PC-9 (cell line): Measurements from ENCODE around the gene CPA5. TPM values are rescaled to one million over a fixed set of nuclear protein-coding genes. Genes with fewer than 3 reads are reported as not detected.

Experiments used
- BruUV-seq: library from RNA; stranded (reverse); fragments of 400-500 nt; replicated peaks from 2 replicates; lab custom pipeline; 2021; lab: Mats Ljungman, UMichigan
- CTCF ChIA-PET: fragments of 300-600 bp; sonication (Branson Sonifier 250); formaldehyde crosslinking; loops from one replicate; lab custom pipeline; 2022; ENCODE audit warnings: antibody characterized with exemption; lab: Charles Lee
- POLR2A ChIA-PET: fragments of 300-600 bp; sonication (Branson Sonifier 250); formaldehyde crosslinking; loops from one replicate; lab custom pipeline; 2022; ENCODE audit warnings: antibody characterized with exemption; ENCODE audit not compliant: unreplicated experiment; lab: Charles Lee
- DNase-seq, 2 experiments: peaks; one replicate each; pipeline versions ENCODE4 v3.0.0 to v3.0.0-alpha.2; 2015 to 2022; ENCODE audit warnings: mixed read lengths in 1 of 2
- H2AFZ ChIP-seq: fragments of 200-600 bp; sonication (generic); 2 replicates; pipeline ENCODE4 v1.8.1; 2017; ENCODE audit warnings: antibody characterized with exemption
- H3F3A ChIP-seq: fragments of 200-600 bp; sonication (generic); 2 replicates; pipeline ENCODE4 v1.8.1; 2017; ENCODE audit warnings: antibody characterized with exemption, mild to moderate bottlenecking, low read depth; ENCODE audit not compliant: insufficient read depth
- H3K27ac ChIP-seq: fragments of 200-600 bp; sonication (generic); 2 replicates; pipeline ENCODE4 v1.6.1; 2016; ENCODE audit warnings: mixed run types
- H3K27me3 ChIP-seq: fragments of 200-600 bp; sonication (generic); 2 replicates; pipeline ENCODE4 v1.6.1; 2016; ENCODE audit warnings: low read depth, mixed run types; ENCODE audit not compliant: insufficient read depth
- H3K36me3 ChIP-seq: fragments of 200-600 bp; sonication (generic); 2 replicates; pipeline ENCODE4 v1.6.1; 2016; ENCODE audit warnings: low read depth, mixed run types
- H3K4me1 ChIP-seq: fragments of 200-600 bp; sonication (generic); replicated peaks from 2 replicates; pipeline ENCODE4 v1.6.1; 2016; ENCODE audit warnings: mixed run types; ENCODE audit not compliant: insufficient read depth
- H3K4me2 ChIP-seq: fragments of 200-600 bp; sonication (generic); 2 replicates; pipeline ENCODE4 v1.6.1; 2017; ENCODE audit warnings: mixed run types
- H3K4me3 ChIP-seq: fragments of 200-600 bp; sonication (generic); 2 replicates; pipeline ENCODE4 v1.6.1; 2016; ENCODE audit warnings: mixed run types
- H3K79me2 ChIP-seq: fragments of 200-600 bp; sonication (generic); 2 replicates; pipeline ENCODE4 v1.6.1; 2017; ENCODE audit warnings: low read depth, mixed run types
- H3K9me2 ChIP-seq: fragments of 200-600 bp; sonication (generic); 2 replicates; pipeline ENCODE4 v1.8.1; 2017; ENCODE audit warnings: mild to moderate bottlenecking; ENCODE audit not compliant: insufficient read depth
- H3K9me3 ChIP-seq: fragments of 200-600 bp; sonication (generic); 2 replicates; pipeline ENCODE4 v1.8.1; 2016; ENCODE audit warnings: low read depth; ENCODE audit not compliant: insufficient read depth
- H4K20me1 ChIP-seq: fragments of 200-600 bp; sonication (generic); 2 replicates; pipeline ENCODE4 v1.8.1; 2017; ENCODE audit not compliant: insufficient read depth
- CTCF ChIP-seq: fragments of 200-600 bp; sonication (generic); conservative IDR thresholded peaks from 2 replicates; pipeline ENCODE4 v1.6.1; 2017; ENCODE audit warnings: mixed run types, antibody characterized with exemption, mild to moderate bottlenecking, moderate library complexity
- EZH2 ChIP-seq: fragments of 200-600 bp; sonication (generic); IDR thresholded peaks from 2 replicates; pipeline ENCODE4 v1.8.0; 2017; ENCODE audit warnings: antibody characterized with exemption, low read depth
- intact Hi-C: fragments of 100-400 bp; cut with micrococcal nuclease; formaldehyde crosslinking; loops from one replicate; pipeline ENCODE4 v1.10.0; 2022; ENCODE audit not compliant: unreplicated experiment
- total RNA-seq: library from RNA; stranded (reverse); gene quantifications from 2 replicates; pipeline ENCODE4 v1.2.3, GENCODE V29; 2021

CPA5 gene
- total RNA-seq, 1 experiment from 2014 or later, result not detected

GRCh38 chr7:130397051-130397757 lies 52.6 kb downstream of the CPA5 start:
- no TSS peak for BruUV-seq
- DNase-seq, result no peak
- Histone ChIP-seq H3K79me2 (no peaks in the 10 kb centered on the region), H3K9me2 (no peaks in the 10 kb centered on the region), H2AFZ (no peak overlapping the region), H3F3A (no peaks in the 10 kb centered on the region), H3K4me2 (no peak overlapping the region), H3K36me3 (0 out of 2 replicates have a peak, but pooled peaks cover 5% of the 10 kb centered on the region), H4K20me1 (no peaks in the 10 kb centered on the region), H3K27me3 (no peaks in the 10 kb centered on the region), H3K4me3 (no peak overlapping the region), H3K27ac (no peak overlapping the region), H3K4me1 (no peaks in the 10 kb centered on the region), H3K9me3 (no peaks in the 10 kb centered on the region)
- ChIA-PET POLR2A (no interaction called here), CTCF (interaction anchor here (0.7 kb wide), 1 partner anchor 10 kb away, joined by 9 read pairs; no protein-coding TSS in a partner anchor)
- no peak for TF ChIP-seq CTCF
- no peak for TF ChIP-seq EZH2
- intact Hi-C loops, result no loop called here

DNA sequence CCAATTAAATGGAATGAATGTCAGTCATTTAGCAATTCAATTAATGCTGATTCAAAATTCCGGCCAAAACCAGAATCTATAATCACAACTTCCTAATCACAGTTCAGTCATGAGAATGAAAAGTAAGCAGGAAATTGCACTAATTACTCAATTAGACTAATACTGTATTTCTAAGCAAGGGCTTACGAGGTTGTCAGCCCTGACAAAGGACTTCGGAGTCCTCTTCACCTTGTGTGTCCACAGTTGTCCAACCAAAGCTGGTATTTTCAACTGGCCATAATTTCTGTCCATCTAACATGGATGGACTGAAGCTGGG lies 53.1 kb downstream of the CPA5 start:
- Histone ChIP-seq H3F3A (no peaks in the 10 kb centered on the region), H4K20me1 (no peaks in the 10 kb centered on the region), H3K9me3 (no peaks in the 10 kb centered on the region), H3K36me3 (0 out of 2 replicates have a peak, but pooled peaks cover 5% of the 10 kb centered on the region), H3K4me1 (no peaks in the 10 kb centered on the region), H3K4me3 (no peak overlapping the region), H3K27me3 (no peaks in the 10 kb centered on the region), H3K27ac (no peak overlapping the region), H3K79me2 (no peaks in the 10 kb centered on the region), H2AFZ (no peak overlapping the region), H3K9me2 (no peaks in the 10 kb centered on the region), H3K4me2 (no peak overlapping the region)
- ChIA-PET POLR2A (no interaction called here), CTCF (no interaction called here)
- no TSS peak for BruUV-seq
- TF ChIP-seq CTCF, result no peak
- no peak for TF ChIP-seq EZH2
- intact Hi-C loops, result no loop called here
- no peak for DNase-seq

DNA sequence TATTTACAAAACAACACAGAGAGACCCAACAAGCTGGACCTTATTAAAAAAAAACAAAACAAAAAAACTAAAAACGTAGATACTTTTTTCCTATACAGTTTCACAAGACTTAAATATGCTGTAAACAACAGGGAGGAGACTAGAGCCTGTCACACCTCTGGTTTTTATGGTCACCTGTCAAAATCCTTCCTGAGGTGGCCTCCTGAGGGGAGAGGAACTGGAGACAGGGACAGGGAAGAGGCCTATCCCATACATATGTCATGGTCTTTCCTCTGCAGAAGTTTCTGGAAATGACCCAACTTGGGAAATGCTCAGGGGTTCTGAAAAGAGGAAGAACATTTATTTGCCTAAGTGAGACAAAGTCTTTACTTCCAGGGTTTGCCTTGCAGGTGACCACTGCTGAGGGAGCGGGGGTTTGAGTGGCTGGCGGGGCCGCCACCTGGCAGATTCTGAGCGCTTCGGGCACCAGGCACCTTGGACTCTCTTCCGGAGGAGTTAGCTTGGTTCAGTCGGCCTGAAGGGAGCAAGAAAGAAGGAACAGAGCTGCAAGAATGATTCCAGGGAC lies 54.0 kb downstream of the CPA5 start:
- H3K27ac ChIP-seq, result no peak overlapping the region
- no peaks in the 10 kb centered on the region for H3K9me2 ChIP-seq
- no TSS peak for BruUV-seq
- H3F3A ChIP-seq, result no peaks in the 10 kb centered on the region
- no peak overlapping the region for H2AFZ ChIP-seq
- H3K9me3 ChIP-seq, result no peaks in the 10 kb centered on the region
- H3K4me3 ChIP-seq, result no peak overlapping the region
- ChIA-PET POLR2A (no interaction called here), CTCF (no interaction called here)
- no peaks in the 10 kb centered on the region for H3K27me3 ChIP-seq
- no peaks in the 10 kb centered on the region for H4K20me1 ChIP-seq
- no peak for TF ChIP-seq CTCF
- TF ChIP-seq EZH2, result no peak
- no peaks in the 10 kb centered on the region for H3K79me2 ChIP-seq
- 0 out of 2 replicates have a peak, but pooled peaks cover 5% of the 10 kb centered on the region for H3K36me3 ChIP-seq
- DNase-seq, result no peak
- no peaks in the 10 kb centered on the region for H3K4me1 ChIP-seq
- intact Hi-C loops, result no loop called here
- H3K4me2 ChIP-seq, result no peak overlapping the region
